HepG2 (cell line): ENCODE measurements around the gene LRRC17. TPM values are rescaled to one million over a fixed set of nuclear protein-coding genes. Genes with fewer than 3 reads are reported as not detected.

Experiments
- ATAC-seq: fragments of 200-7000 bp; cut with Tn5 transposase; 3 replicates; pipeline ENCODE4 v1.9.1; 2020; ENCODE audit warnings: mild to moderate bottlenecking, moderate library complexity
- BruUV-seq: library from RNA; stranded (reverse); fragments of 400-500 nt; replicated peaks from 2 replicates; lab custom pipeline; 2021; lab: Mats Ljungman, UMichigan
- CTCF ChIA-PET: fragments of 300-600 bp; formaldehyde crosslinking; extraction: SDS; loops from one replicate; lab custom pipeline; 2021; ENCODE audit warnings: low total read pairs, inconsistent platforms, low intra/inter-chr PET ratio; lab: Yijun Ruan, JAX
- POLR2A ChIA-PET: fragments of 350-600 bp; sonication (Branson Sonifier 250); formaldehyde crosslinking; loops from one replicate; lab custom pipeline; 2020; ENCODE audit warnings: antibody characterized with exemption, inconsistent platforms; lab: Yijun Ruan, JAX
- DNase-seq: peaks from one replicate; pipeline ENCODE4 v3.0.0-alpha.2; 2015; ENCODE audit warnings: low spot score
- FAIRE-seq: peaks from 3 replicates; lab custom pipeline; 2011; peaks lifted over from hg19 to GRCh38; lab: Jason Lieb, UNC
- H2AFZ ChIP-seq: one replicate; pipeline ENCODE4 v1.6.1; 2011; ENCODE audit warnings: low read length, inconsistent platforms
- H3K27ac ChIP-seq: fragments of 300-600 bp; 3 replicates; pipeline ENCODE4 v1.8.0; 2011; ENCODE audit warnings: mixed run types, mild to moderate bottlenecking, mixed read lengths, low read length, inconsistent platforms; ENCODE audit not compliant: insufficient read depth; ENCODE audit errors: extremely low read length
- H3K27me3 ChIP-seq, 2 experiments: fragments of 200-600 bp in 1 of 2; 2 replicates in 1 of 2; 3 replicates in 1 of 2; pipeline versions ENCODE4 v1.6.0 to v1.8.0; 2011; ENCODE audit warnings: low read length in 2 of 2, mild to moderate bottlenecking in 2 of 2, moderate library complexity in 2 of 2, inconsistent platforms in 1 of 2; ENCODE audit not compliant: insufficient read depth in 2 of 2, control insufficient read depth in 1 of 2
- H3K36me3 ChIP-seq, 2 experiments: fragments of 200-600 bp in 1 of 2; replicated peaks in 1 of 2; 2 replicates in 1 of 2; 3 replicates in 1 of 2; pipeline versions ENCODE4 v1.5.1 to v1.8.0; 2011; ENCODE audit warnings: low read length in 2 of 2, inconsistent platforms in 1 of 2; ENCODE audit not compliant: insufficient read depth in 2 of 2, control insufficient read depth in 1 of 2
- H3K4me1 ChIP-seq: 2 replicates; pipeline ENCODE4 v1.5.1; 2012; ENCODE audit warnings: low read length, inconsistent platforms; ENCODE audit not compliant: insufficient read depth
- H3K4me2 ChIP-seq: 2 replicates; pipeline ENCODE4 v1.6.0; 2011; ENCODE audit warnings: low read depth, low read length, inconsistent platforms
- H3K4me3 ChIP-seq, 3 experiments: fragments of 200-600 bp in 1 of 3; sonication (generic), shearing (Covaris generic) in 1 of 3; replicated peaks in 1 of 3; 2 replicates each; pipeline ENCODE4 v1.5.1; 2011 to 2016; ENCODE audit warnings: low read length in 3 of 3, inconsistent platforms in 2 of 3, low read depth in 2 of 3, mild to moderate bottlenecking in 2 of 3, control low read depth in 1 of 3, mixed read lengths in 1 of 3; ENCODE audit not compliant: insufficient read depth in 1 of 3
- H3K79me2 ChIP-seq: one replicate; pipeline ENCODE4 v1.6.1; 2011; ENCODE audit warnings: low read length, inconsistent platforms; ENCODE audit not compliant: insufficient read depth
- H3K9ac ChIP-seq: 2 replicates; pipeline ENCODE4 v1.6.0; 2011; ENCODE audit warnings: mild to moderate bottlenecking, low read depth, low read length, inconsistent platforms; ENCODE audit not compliant: insufficient read depth
- H3K9me3 ChIP-seq: 2 replicates; pipeline ENCODE4 v1.5.1; 2012; ENCODE audit warnings: mild to moderate bottlenecking, low read length
- H4K20me1 ChIP-seq: 2 replicates; pipeline ENCODE4 v1.6.0; 2011; ENCODE audit warnings: inconsistent platforms, mild to moderate bottlenecking, low read length, moderate library complexity; ENCODE audit not compliant: insufficient read depth
- ATF7-NPFF ChIP-seq: sonication (generic); formaldehyde crosslinking; IDR thresholded peaks from 2 replicates; pipeline ENCODE4 v1.8.1; 2023; ENCODE audit warnings: mild to moderate bottlenecking, low read depth, missing genetic modification reagents, moderate library complexity
- GPN1 ChIP-seq: sonication (generic); formaldehyde crosslinking; IDR thresholded peaks from 2 replicates; pipeline ENCODE4 v1.5.1; 2020; ENCODE audit warnings: missing genetic modification reagents, borderline replicate concordance
- HNRNPK ChIP-seq: fragments of 200-400 bp; formaldehyde crosslinking; IDR thresholded peaks from 2 replicates; pipeline ENCODE4 v1.6.1; 2018; ENCODE audit warnings: low read length, low read depth, moderate library complexity, mild to moderate bottlenecking; ENCODE audit not compliant: poor library complexity, severe bottlenecking
- U2AF2 ChIP-seq: fragments of 200-400 bp; formaldehyde crosslinking; IDR thresholded peaks from 2 replicates; pipeline ENCODE4 v1.6.1; 2017; ENCODE audit warnings: low read depth, mild to moderate bottlenecking, low read length
- WGBS: methylation state at CpG from one replicate; pipeline ENCODE4 v1.1.6; 2017; ENCODE audit warnings: low lambda C conversion rate; 5-methylcytosine and 5-hydroxymethylcytosine counted together
- in situ Hi-C: cut with HindIII; loops from 2 replicates; pipeline ENCODE4 v1.10.0; 2017; ENCODE audit warnings: low pct_unique_long_range_greater_than_20kb; ENCODE audit not compliant: extremely low pct_ligation_motif_present
- intact Hi-C: fragments of 100-400 bp; cut with micrococcal nuclease; formaldehyde crosslinking; loops from one replicate; pipeline ENCODE4 v1.10.0; 2022; ENCODE audit not compliant: unreplicated experiment
- polyA plus RNA-seq, 8 experiments: library from polyadenylated mRNA; depleted of rRNA in 3 of 8; stranded (reverse) in 7 of 8; unstranded in 1 of 8; fragments of >200 nt; fragmentation: Illumina TruSeq in 4 of 8; extraction: Trizol in 4 of 8; gene quantifications; 2 replicates each; pipeline versions ENCODE4 v1.2.1 to v1.2.3, GENCODE V29; 2011 to 2016; ENCODE audit warnings: low read depth in 4 of 8, missing spikeins in 1 of 8, mixed read lengths in 1 of 8; ENCODE audit not compliant: insufficient read depth in 1 of 8
- total RNA-seq, 5 experiments: library from RNA; depleted of rRNA; stranded (reverse); fragments of >200 nt; fragmentation: Illumina TruSeq; extraction: Trizol; gene quantifications; 2 replicates each; pipeline ENCODE4 v1.2.3, GENCODE V29; 2016; ENCODE audit warnings: low read depth in 1 of 5
- TF ChIP-seq, protein P1 (sequence below): sonication (generic); formaldehyde crosslinking; IDR thresholded peaks from 2 replicates; pipeline ENCODE4 v1.5.0; 2020; ENCODE audit warnings: missing genetic modification reagents, mild to moderate bottlenecking, borderline replicate concordance
- TF ChIP-seq, protein P2 (sequence below): sonication (generic); formaldehyde crosslinking; IDR thresholded peaks from 2 replicates; pipeline ENCODE4 v1.5.1; 2020; ENCODE audit warnings: missing genetic modification reagents, mild to moderate bottlenecking, borderline replicate concordance
- TF ChIP-seq, protein P3 (sequence below): sonication (generic); formaldehyde crosslinking; IDR thresholded peaks from 2 replicates; pipeline ENCODE4 v1.4.0; 2020; ENCODE audit warnings: mild to moderate bottlenecking, missing genetic modification reagents

LRRC17 gene
- total and polyA plus RNA-seq, 2 of the 13 experiments (the other 11 are each of a cell fraction or from before 2014, with no cell fraction given) = 0.20 to 0.66 TPM

DNA sequence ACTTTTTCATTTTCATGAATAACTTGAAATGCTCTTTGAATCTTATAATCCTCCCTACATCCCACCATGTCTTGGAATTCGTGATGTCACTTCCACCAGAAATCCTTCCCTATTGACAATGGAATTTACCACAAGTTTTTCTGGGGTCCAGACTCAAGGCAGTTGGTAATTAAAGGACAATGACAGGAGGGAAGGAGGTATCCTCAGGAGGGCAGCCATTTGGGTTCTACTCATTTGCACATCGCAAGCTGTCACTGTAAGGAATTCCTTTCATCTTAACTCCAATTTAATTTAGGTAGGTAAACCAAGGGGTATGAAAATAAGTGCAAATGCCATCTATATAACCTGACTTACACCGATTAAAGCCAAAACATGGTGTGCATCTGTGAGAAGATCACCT lies 21.9 kb downstream of the LRRC17 start:
- intact Hi-C loops (no loop called here), in situ Hi-C loops (no loop called here)
- Histone ChIP-seq H3K4me2 (no peak overlapping the region), H3K4me1 (no peaks in the 10 kb centered on the region), H3K27me3 (peaks cover 0 to 1% of the 10 kb centered on the region in 2 experiments; a peak in 1 of 5 replicates), H3K27ac (no peak overlapping the region), H3K36me3 (no peaks in the 10 kb centered on the region), H2AFZ (no peak overlapping the region), H3K79me2 (no peaks in the 10 kb centered on the region), H3K4me3 (no peak overlapping the region), H3K9me3 (no peaks in the 10 kb centered on the region), H4K20me1 (no peaks in the 10 kb centered on the region), H3K9ac (no peak overlapping the region)
- WGBS = 52% methylated on average over 3 of the region's 3 CpGs
- TF ChIP-seq U2AF2 = no peak
- TF ChIP-seq GPN1 (CRISPR knock-in tag) = no peak
- TF ChIP-seq HNRNPK = no peak
- TF ChIP-seq, protein P1, sequence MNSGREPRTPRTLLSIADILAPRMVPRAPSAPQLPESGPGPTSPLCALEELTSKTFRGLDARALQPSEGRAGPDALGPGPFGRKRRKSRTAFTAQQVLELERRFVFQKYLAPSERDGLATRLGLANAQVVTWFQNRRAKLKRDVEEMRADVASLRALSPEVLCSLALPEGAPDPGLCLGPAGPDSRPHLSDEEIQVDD (CRISPR knock-in tag) = no peak
- TF ChIP-seq, protein P2, sequence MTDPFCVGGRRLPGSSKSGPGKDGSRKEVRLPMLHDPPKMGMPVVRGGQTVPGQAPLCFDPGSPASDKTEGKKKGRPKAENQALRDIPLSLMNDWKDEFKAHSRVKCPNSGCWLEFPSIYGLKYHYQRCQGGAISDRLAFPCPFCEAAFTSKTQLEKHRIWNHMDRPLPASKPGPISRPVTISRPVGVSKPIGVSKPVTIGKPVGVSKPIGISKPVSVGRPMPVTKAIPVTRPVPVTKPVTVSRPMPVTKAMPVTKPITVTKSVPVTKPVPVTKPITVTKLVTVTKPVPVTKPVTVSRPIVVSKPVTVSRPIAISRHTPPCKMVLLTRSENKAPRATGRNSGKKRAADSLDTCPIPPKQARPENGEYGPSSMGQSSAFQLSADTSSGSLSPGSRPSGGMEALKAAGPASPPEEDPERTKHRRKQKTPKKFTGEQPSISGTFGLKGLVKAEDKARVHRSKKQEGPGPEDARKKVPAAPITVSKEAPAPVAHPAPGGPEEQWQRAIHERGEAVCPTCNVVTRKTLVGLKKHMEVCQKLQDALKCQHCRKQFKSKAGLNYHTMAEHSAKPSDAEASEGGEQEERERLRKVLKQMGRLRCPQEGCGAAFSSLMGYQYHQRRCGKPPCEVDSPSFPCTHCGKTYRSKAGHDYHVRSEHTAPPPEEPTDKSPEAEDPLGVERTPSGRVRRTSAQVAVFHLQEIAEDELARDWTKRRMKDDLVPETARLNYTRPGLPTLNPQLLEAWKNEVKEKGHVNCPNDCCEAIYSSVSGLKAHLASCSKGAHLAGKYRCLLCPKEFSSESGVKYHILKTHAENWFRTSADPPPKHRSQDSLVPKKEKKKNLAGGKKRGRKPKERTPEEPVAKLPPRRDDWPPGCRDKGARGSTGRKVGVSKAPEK (CRISPR knock-in tag) = no peak
- TF ChIP-seq, protein P3, sequence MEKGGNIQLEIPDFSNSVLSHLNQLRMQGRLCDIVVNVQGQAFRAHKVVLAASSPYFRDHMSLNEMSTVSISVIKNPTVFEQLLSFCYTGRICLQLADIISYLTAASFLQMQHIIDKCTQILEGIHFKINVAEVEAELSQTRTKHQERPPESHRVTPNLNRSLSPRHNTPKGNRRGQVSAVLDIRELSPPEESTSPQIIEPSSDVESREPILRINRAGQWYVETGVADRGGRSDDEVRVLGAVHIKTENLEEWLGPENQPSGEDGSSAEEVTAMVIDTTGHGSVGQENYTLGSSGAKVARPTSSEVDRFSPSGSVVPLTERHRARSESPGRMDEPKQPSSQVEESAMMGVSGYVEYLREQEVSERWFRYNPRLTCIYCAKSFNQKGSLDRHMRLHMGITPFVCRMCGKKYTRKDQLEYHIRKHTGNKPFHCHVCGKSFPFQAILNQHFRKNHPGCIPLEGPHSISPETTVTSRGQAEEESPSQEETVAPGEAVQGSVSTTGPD (CRISPR knock-in tag) = no peak
- no peak for TF ChIP-seq ATF7-NPFF
- BruUV-seq = no TSS peak
- ChIA-PET POLR2A (no interaction called here), CTCF (no interaction called here)
- no peak for ATAC-seq
- FAIRE-seq = no peak
- no peak for DNase-seq
